RWPE2 (cell line): Measurements from ENCODE around the gene PSMC5.
A peak's percentile ranks its signal among the peaks of the same experiment; 100 is the strongest.

ENCODE experiments used
- ATAC-seq: fragments of 200-7000 bp; cut with Tn5 transposase; 3 replicates; pipeline ENCODE4 v1.9.1; 2021; ENCODE audit warnings: low read depth
- DNase-seq: peaks from one replicate; pipeline ENCODE4 v3.0.0-alpha.2; 2020; ENCODE audit warnings: low spot score
- H3K27ac ChIP-seq: fragments of 450-650 bp; 2 replicates; pipeline ENCODE4 v1.5.1; 2017; ENCODE audit warnings: mild to moderate bottlenecking; ENCODE audit not compliant: poor library complexity, severe bottlenecking
- H3K27me3 ChIP-seq: fragments of 250-450 bp; sonication (Bioruptor Pico); 2 replicates; pipeline ENCODE4 v1.5.1; 2021; ENCODE audit warnings: mild to moderate bottlenecking, moderate library complexity; ENCODE audit not compliant: insufficient read depth, poor library complexity, severe bottlenecking
- H3K36me3 ChIP-seq: fragments of 250-450 bp; sonication (Bioruptor Pico); 2 replicates; pipeline ENCODE4 v1.5.1; 2020; ENCODE audit warnings: low read depth, mild to moderate bottlenecking, moderate library complexity
- H3K4me1 ChIP-seq: fragments of 250-450 bp; sonication (Bioruptor Pico); 2 replicates; pipeline ENCODE4 v1.5.1; 2021; ENCODE audit warnings: mild to moderate bottlenecking, moderate library complexity; ENCODE audit not compliant: insufficient read depth, poor library complexity, severe bottlenecking
- H3K4me3 ChIP-seq: fragments of 250-450 bp; sonication (Bioruptor Pico); 2 replicates; pipeline ENCODE4 v1.5.1; 2021; ENCODE audit warnings: mild to moderate bottlenecking, moderate library complexity; ENCODE audit not compliant: severe bottlenecking
- H3K9me3 ChIP-seq: fragments of 250-450 bp; sonication (Bioruptor Pico); 2 replicates; pipeline ENCODE4 v1.5.1; 2021; ENCODE audit warnings: mild to moderate bottlenecking, moderate library complexity; ENCODE audit not compliant: severe bottlenecking
- CTCF ChIP-seq: fragments of 450-650 bp; IDR thresholded peaks from one replicate; pipeline ENCODE4 v1.5.1; 2017; ENCODE audit warnings: mild to moderate bottlenecking, moderate library complexity; ENCODE audit not compliant: poor library complexity, severe bottlenecking

The PSMC5 gene

DNA sequence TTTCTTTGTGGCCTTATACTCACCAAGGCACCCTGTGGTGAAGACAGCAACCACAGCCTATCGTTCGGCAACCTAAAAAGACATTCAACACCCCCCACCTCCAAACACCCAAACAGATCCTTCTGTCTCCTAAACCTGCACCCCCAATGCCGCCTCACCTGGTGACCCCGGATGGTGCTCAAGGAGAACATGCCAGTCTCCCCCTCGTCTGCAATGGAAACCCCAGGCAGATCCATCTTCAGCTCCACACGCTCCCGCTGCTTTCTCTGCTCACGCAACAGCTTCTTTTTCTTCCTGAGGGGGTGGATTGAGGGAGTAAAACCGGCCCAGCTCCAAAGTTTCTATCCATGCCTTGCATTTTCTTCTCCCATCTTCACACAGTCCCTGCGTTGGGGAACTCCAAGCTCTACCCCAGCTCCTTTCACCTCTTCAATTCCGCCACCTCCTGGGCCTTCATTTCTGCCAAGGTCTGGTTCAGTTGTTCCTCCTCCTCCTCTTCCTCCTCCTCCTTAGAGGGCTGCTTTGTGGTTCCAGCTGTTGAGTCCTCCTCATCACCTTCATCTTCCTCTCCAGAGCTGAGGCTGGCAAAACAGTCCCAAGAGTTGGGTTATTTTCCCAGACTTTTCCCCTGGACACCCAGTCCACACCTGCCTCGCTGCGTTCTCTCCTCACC is 3.4 kb upstream of the PSMC5 start:
- Histone ChIP-seq H3K36me3 (peaks cover 80% of the 10 kb centered on the region), H3K4me1 (peaks cover 6% of the 10 kb centered on the region), H3K27me3 (no peaks in the 10 kb centered on the region), H3K27ac (no peak overlapping the region), H3K4me3 (no peak overlapping the region), H3K9me3 (no peaks in the 10 kb centered on the region)
- DNase-seq (no peak), ATAC-seq (no peak)
- TF ChIP-seq CTCF, result no peak

DNA sequence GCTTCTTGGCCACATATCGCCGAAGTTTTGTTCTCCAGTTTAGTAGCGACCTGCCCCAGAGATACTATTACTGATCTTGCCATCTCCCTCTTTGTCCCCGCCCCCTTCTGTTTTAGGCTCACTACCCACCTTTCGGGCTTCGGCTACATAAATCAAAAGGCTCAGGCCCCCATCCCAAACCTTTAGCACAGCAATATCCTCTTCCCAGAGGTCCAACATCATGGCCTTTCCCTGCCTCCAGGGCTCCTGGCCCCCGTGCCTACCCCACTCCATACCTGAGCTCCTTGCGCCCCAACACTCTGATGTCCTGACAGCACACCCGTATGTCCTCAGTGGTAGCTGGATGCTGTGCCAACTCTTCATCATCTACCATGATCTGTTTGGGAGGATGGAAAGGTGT is 2.9 kb upstream of the PSMC5 start:
- DNase-seq, result no peak
- H3K4me3 ChIP-seq, result no peak overlapping the region
- H3K9me3 ChIP-seq, result no peaks in the 10 kb centered on the region
- no peak overlapping the region for H3K27ac ChIP-seq
- TF ChIP-seq CTCF, result no peak
- H3K27me3 ChIP-seq, result no peaks in the 10 kb centered on the region
- peaks cover 8% of the 10 kb centered on the region for H3K4me1 ChIP-seq
- no peak for ATAC-seq
- H3K36me3 ChIP-seq, result peaks cover 80% of the 10 kb centered on the region

DNA sequence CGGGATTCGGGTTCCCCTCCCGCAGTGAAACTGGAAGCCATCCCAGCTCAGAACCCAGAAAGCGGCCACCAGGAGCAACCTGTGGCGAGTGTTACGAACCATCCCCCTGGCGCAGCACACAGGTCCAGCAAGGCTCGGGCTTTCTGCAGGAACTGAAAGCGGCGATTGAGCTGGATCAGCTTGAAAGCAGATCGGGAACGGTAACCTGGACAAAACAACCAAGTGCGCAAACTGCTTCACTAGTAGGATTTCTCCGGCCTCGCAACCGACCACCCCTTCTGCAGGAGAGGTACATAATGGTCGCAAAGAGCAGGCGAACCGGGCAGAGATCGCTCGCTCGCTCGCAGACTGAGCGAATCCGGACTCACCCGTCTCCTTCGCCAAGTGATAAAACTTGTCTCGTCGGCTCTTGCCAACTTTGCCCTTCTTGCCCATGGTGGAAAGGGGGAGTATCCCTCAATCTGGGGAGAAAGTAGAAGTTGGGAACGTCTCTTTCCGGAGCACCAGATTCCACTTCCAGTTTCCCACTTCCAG is 696 bp upstream of the PSMC5 start:
- H3K27me3 ChIP-seq, result no peaks in the 10 kb centered on the region
- no peak for TF ChIP-seq CTCF
- H3K4me1 ChIP-seq, result peaks cover 8% of the 10 kb centered on the region
- H3K4me3 ChIP-seq, result peak overlapping the region; percentile 96
- peak; percentile 10 for ATAC-seq
- peaks cover 82% of the 10 kb centered on the region for H3K36me3 ChIP-seq
- DNase-seq, result no peak
- no peaks in the 10 kb centered on the region for H3K9me3 ChIP-seq
- peak overlapping the region; percentile 65 for H3K27ac ChIP-seq

- DNase-seq, result no peak
- peak overlapping the region; percentile 65 for H3K27ac ChIP-seq
- H3K4me3 ChIP-seq, result peak overlapping the region; percentile 96
- no peaks in the 10 kb centered on the region for H3K9me3 ChIP-seq
- H3K27me3 ChIP-seq, result no peaks in the 10 kb centered on the region
- H3K4me1 ChIP-seq, result peaks cover 8% of the 10 kb centered on the region
- ATAC-seq, result no peak
- H3K36me3 ChIP-seq, result peaks cover 82% of the 10 kb centered on the region
- peak; percentile 28 for TF ChIP-seq CTCF
Observed at GRCh38 chr17:63827801-63828221, 580 bp downstream of the PSMC5 start.

DNA sequence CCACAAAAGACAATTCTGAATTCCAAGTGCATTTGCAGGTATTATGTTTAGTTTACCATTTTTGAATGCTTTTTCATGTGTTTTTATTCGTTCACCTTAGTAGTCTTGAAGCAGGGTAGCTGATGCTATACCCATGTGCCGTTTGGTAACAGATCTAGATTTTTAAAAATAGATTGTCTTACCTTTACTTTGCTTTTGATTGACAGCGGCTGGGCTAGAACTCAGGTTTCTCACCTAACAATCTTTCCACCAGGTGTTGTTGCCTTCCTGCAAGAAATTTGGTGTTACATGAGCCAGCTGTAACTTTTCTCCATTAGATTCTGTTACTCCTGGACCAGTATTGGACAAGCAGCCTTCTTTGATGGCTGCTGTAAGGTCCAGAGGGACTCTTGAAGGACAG is 1.7 kb downstream of the PSMC5 start:
- Histone ChIP-seq H3K9me3 (no peaks in the 10 kb centered on the region), H3K36me3 (peaks cover 82% of the 10 kb centered on the region), H3K27me3 (no peaks in the 10 kb centered on the region), H3K27ac (no peak overlapping the region), H3K4me1 (peaks cover 8% of the 10 kb centered on the region), H3K4me3 (no peak overlapping the region)
- ATAC-seq (no peak), DNase-seq (no peak)
- no peak for TF ChIP-seq CTCF
